Measurements from ENCODE around the gene PLCD3.

DNA sequence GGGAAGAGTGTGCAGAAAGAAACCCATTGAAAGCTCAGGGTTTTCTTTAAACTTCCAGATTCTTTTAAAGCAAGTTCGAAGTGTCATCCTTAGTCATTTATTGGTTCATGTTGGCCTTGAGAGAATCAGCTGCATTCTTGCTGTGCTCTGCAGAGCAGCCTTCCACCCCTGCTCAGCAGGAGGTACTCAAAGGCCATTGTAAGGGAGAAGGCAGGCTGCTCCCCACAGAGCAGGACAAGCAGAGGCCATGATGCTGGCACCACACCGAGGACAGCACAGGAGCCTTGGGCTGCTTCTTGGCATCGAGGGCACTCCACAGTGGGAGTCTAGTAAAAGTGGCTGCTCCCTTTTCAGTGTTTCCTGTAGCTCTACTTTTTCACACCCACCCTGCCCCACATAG lies 41.6 kb downstream of the PLCD3 start:
- TF ChIP-seq ZNF615 (CRISPR knock-in tag; IDR thresholded peaks at IDR 0.05; ENCODE audit: borderline replicate concordance) (no peak), MYNN (CRISPR knock-in tag; IDR thresholded peaks at IDR 0.05; ENCODE audit: low read depth) (no peak), HCFC1 (IDR thresholded peaks at IDR 0.05; ENCODE audit: low read depth, low read length) (no peak), MXI1 (IDR thresholded peaks at IDR 0.05; ENCODE audit: borderline replicate concordance, low read depth, low read length) (no peak), KDM5B (CRISPR knock-in tag; IDR thresholded peaks at IDR 0.05; ENCODE audit: borderline replicate concordance) (no peak), ZFP82 (CRISPR knock-in tag; IDR thresholded peaks at IDR 0.05; ENCODE audit: borderline replicate concordance) (no peak), FOXK2 (IDR thresholded peaks at IDR 0.05) (no peak), HOXA5 (CRISPR knock-in tag; IDR thresholded peaks at IDR 0.05) (no peak), MZF1 (CRISPR knock-in tag; IDR thresholded peaks at IDR 0.05; ENCODE audit: borderline replicate concordance) (no peak)
- TF ChIP-seq, protein P1, sequence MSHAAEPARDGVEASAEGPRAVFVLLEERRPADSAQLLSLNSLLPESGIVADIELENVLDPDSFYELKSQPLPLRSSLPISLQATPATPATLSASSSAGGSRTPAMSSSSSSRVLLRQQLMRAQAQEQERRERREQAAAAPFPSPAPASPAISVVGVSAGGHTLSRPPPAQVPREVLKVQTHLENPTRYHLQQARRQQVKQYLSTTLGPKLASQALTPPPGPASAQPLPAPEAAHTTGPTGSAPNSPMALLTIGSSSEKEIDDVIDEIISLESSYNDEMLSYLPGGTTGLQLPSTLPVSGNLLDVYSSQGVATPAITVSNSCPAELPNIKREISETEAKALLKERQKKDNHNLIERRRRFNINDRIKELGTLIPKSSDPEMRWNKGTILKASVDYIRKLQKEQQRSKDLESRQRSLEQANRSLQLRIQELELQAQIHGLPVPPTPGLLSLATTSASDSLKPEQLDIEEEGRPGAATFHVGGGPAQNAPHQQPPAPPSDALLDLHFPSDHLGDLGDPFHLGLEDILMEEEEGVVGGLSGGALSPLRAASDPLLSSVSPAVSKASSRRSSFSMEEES (CRISPR knock-in tag; IDR thresholded peaks at IDR 0.05): no peak
- TF ChIP-seq, protein P2, sequence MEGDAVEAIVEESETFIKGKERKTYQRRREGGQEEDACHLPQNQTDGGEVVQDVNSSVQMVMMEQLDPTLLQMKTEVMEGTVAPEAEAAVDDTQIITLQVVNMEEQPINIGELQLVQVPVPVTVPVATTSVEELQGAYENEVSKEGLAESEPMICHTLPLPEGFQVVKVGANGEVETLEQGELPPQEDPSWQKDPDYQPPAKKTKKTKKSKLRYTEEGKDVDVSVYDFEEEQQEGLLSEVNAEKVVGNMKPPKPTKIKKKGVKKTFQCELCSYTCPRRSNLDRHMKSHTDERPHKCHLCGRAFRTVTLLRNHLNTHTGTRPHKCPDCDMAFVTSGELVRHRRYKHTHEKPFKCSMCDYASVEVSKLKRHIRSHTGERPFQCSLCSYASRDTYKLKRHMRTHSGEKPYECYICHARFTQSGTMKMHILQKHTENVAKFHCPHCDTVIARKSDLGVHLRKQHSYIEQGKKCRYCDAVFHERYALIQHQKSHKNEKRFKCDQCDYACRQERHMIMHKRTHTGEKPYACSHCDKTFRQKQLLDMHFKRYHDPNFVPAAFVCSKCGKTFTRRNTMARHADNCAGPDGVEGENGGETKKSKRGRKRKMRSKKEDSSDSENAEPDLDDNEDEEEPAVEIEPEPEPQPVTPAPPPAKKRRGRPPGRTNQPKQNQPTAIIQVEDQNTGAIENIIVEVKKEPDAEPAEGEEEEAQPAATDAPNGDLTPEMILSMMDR (CRISPR knock-in tag; IDR thresholded peaks at IDR 0.05): no peak
- TF ChIP-seq, protein P3, sequence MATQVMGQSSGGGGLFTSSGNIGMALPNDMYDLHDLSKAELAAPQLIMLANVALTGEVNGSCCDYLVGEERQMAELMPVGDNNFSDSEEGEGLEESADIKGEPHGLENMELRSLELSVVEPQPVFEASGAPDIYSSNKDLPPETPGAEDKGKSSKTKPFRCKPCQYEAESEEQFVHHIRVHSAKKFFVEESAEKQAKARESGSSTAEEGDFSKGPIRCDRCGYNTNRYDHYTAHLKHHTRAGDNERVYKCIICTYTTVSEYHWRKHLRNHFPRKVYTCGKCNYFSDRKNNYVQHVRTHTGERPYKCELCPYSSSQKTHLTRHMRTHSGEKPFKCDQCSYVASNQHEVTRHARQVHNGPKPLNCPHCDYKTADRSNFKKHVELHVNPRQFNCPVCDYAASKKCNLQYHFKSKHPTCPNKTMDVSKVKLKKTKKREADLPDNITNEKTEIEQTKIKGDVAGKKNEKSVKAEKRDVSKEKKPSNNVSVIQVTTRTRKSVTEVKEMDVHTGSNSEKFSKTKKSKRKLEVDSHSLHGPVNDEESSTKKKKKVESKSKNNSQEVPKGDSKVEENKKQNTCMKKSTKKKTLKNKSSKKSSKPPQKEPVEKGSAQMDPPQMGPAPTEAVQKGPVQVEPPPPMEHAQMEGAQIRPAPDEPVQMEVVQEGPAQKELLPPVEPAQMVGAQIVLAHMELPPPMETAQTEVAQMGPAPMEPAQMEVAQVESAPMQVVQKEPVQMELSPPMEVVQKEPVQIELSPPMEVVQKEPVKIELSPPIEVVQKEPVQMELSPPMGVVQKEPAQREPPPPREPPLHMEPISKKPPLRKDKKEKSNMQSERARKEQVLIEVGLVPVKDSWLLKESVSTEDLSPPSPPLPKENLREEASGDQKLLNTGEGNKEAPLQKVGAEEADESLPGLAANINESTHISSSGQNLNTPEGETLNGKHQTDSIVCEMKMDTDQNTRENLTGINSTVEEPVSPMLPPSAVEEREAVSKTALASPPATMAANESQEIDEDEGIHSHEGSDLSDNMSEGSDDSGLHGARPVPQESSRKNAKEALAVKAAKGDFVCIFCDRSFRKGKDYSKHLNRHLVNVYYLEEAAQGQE (IDR thresholded peaks at IDR 0.05; ENCODE audit: borderline replicate concordance in 1 of 2, low read depth in 1 of 2, low read length in 2 of 2): no peak
